Prostate gland (tissue), 2 donors: ENCODE results near the gene DLG4. TPM values are rescaled to one million over a fixed set of nuclear protein-coding genes. Genes with fewer than 3 reads are reported as not detected.

Experiments
- DNase-seq: peaks from one replicate; pipeline ENCODE4 v3.0.0-alpha.2; 2019; ENCODE audit warnings: low spot score
- H3K27ac ChIP-seq, 2 donors: fragments of 200-600 bp; sonication (generic); 2 replicates each; pipeline ENCODE4 v1.5.1; 2017 to 2019
- H3K27me3 ChIP-seq: fragments of 200-600 bp; sonication (generic); replicated peaks from 2 replicates; pipeline ENCODE4 v1.5.1; 2019; ENCODE audit not compliant: insufficient read depth
- H3K36me3 ChIP-seq, 2 donors: fragments of 200-600 bp; sonication (generic); 1 replicate in 1 of 2; 2 replicates in 1 of 2; pipeline versions ENCODE4 v1.5.1 to v1.8.1; 2017 to 2019
- H3K4me1 ChIP-seq: fragments of 200-600 bp; sonication (generic); replicated peaks from 2 replicates; pipeline ENCODE4 v1.5.1; 2019
- H3K4me3 ChIP-seq, 2 donors: fragments of 200-600 bp; sonication (generic); 2 replicates each; pipeline ENCODE4 v1.5.1; 2017 to 2019
- H3K9me3 ChIP-seq: fragments of 200-600 bp; sonication (generic); 2 replicates; pipeline ENCODE4 v1.5.1; 2017
- CTCF ChIP-seq, 4 experiments: fragments of 200-600 bp in 2 of 4; fragments of 450-650 bp in 2 of 4; sonication (generic) in 2 of 4; IDR thresholded peaks; 1 replicate in 3 of 4; 2 replicates in 1 of 4; pipeline ENCODE4 v1.5.1; 2016 to 2019; ENCODE audit warnings: antibody characterized with exemption in 4 of 4, mild to moderate bottlenecking in 2 of 4, moderate library complexity in 2 of 4
- POLR2A ChIP-seq: fragments of 450-650 bp; IDR thresholded peaks from one replicate; pipeline ENCODE4 v1.6.1; 2016; ENCODE audit warnings: antibody characterized with exemption, mild to moderate bottlenecking
- POLR2AphosphoS5 ChIP-seq: sonication (generic); formaldehyde crosslinking; IDR thresholded peaks from one replicate; pipeline ENCODE4 v1.6.1; 2017; ENCODE audit warnings: antibody characterized with exemption
- WGBS: methylation state at CpG from one replicate; pipeline ENCODE4 v1.1.5; 2018; 5-methylcytosine and 5-hydroxymethylcytosine counted together
- intact Hi-C: fragments of 100-400 bp; cut with DNase I; formaldehyde crosslinking; loops from one replicate; pipeline ENCODE4 v1.14.2; 2022
- total RNA-seq, 2 donors: library from RNA; depleted of rRNA; stranded (reverse); fragments of >200 nt; gene quantifications; one replicate each; pipeline ENCODE4 v1.1.0, GENCODE V29; 2016

DLG4 gene
- total RNA-seq, 2 donors from 2014 or later: 9.3 to 31.6 TPM

- Histone ChIP-seq H3K36me3 (peaks cover 2 to 31% of the 10 kb centered on the region in 2 donors), H3K4me1 (peaks cover 23% of the 10 kb centered on the region), H3K4me3 (no peak overlapping the region), H3K27me3 (no peaks in the 10 kb centered on the region), H3K27ac (peak overlapping the region; percentile 57 to 99), H3K9me3 (no peaks in the 10 kb centered on the region)
- intact Hi-C loops: no loop called here
- WGBS: 61% methylated on average over 15 of the region's 15 CpGs
- TF ChIP-seq POLR2A (no peak), POLR2AphosphoS5 (no peak), CTCF (IDR thresholded peaks at IDR 0.05) (no peak)
- DNase-seq: no peak
These were observed 5.0 kb upstream of the DLG4 start for GRCh38 chr17:7224661-7225111.

DNA sequence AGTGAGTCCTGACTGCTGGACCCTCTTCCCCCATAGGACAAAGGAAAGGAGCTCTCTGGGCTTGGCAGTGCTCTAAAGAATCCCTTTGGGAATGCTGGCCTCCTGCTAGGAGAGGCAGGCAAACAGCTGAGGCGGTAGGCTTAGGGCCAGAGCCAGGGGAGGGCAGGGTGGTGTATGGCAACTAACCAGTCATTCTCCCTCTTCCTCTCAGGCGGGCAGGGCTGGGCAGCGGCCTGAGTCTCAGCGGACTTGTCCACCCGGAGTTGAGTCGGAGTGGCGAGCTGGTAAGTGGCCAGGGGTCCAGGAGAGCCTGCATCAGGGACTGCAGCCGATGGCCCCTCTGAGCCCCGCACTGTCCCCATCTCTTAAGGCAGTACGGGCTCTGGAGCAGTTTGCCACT, 4.5 kb upstream of the DLG4 start:
- peaks cover 2 to 25% of the 10 kb centered on the region in 2 donors for H3K36me3 ChIP-seq
- peak overlapping the region in 1 of 2 donors; percentile 99 for H3K27ac ChIP-seq
- H3K9me3 ChIP-seq: no peaks in the 10 kb centered on the region
- DNase-seq: no peak
- WGBS: 77% methylated on average over 10 of the region's 10 CpGs
- no peak overlapping the region for H3K4me3 ChIP-seq
- peaks cover 18% of the 10 kb centered on the region for H3K4me1 ChIP-seq
- intact Hi-C loops: no loop called here
- H3K27me3 ChIP-seq: no peaks in the 10 kb centered on the region
- TF ChIP-seq POLR2AphosphoS5 (no peak), CTCF (IDR thresholded peaks at IDR 0.05) (no peak), POLR2A (no peak)

DNA sequence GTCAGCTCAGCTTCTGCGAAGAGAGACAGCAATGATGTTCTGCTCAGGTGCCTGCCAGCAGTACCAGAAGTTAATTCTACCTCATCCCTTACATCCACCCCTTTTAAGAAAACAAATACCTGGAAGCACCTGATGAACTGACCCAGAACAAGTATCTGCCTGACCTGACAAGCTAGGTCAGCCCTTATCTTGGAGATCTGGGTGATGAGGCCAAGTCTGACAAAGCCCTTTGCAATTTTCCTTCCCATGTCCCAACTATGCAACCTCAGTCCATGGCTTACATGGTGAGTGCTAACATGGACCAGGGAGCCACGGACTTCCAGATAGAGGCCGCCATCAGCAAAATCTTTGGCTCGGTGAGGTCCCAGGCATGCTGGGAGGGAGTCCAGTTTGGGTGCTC, 3.7 kb upstream of the DLG4 start:
- DNase-seq: no peak
- Histone ChIP-seq H3K4me3 (no peak overlapping the region), H3K9me3 (no peaks in the 10 kb centered on the region), H3K27ac (peak overlapping the region in 1 of 2 donors; percentile 99), H3K27me3 (no peaks in the 10 kb centered on the region), H3K4me1 (peaks cover 15% of the 10 kb centered on the region), H3K36me3 (peaks cover 2 to 21% of the 10 kb centered on the region in 2 donors)
- WGBS: 69% methylated on average over 4 of the region's 4 CpGs
- intact Hi-C loops: no loop called here
- TF ChIP-seq POLR2A (no peak), CTCF (IDR thresholded peaks at IDR 0.05) (no peak), POLR2AphosphoS5 (no peak)

DNA sequence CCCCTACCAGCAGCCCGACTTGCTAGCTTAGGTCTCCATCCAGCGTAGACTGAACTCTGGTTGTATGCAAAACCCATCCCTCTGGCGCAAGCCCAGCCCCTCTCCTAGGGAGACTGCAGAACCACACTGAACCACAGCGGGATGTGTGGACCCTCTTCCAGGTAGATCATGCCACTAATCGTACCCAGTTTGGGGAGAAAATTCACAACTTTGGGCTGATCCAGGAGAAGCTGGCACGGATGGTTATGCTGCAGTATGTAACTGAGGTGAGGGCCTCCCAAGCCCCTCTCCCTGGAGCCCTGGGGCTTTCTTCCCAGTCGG, 3.3 kb upstream of the DLG4 start:
- H3K27ac ChIP-seq: peak overlapping the region in 1 of 2 donors; percentile 99
- H3K36me3 ChIP-seq: peaks cover 2 to 20% of the 10 kb centered on the region in 2 donors
- peaks cover 19% of the 10 kb centered on the region for H3K4me1 ChIP-seq

More for the DNA sequence above, 3.3 kb upstream of the DLG4 start:
- Histone ChIP-seq H3K9me3 (no peaks in the 10 kb centered on the region), H3K4me3 (no peak overlapping the region), H3K27me3 (no peaks in the 10 kb centered on the region)
- 67% methylated on average over 7 of the region's 7 CpGs for WGBS
- DNase-seq: no peak
- intact Hi-C loops: no loop called here
- TF ChIP-seq POLR2AphosphoS5 (no peak), POLR2A (no peak), CTCF (IDR thresholded peaks at IDR 0.05) (no peak)
